ENCODE results near the gene NAPG. TPM values are rescaled to one million over a fixed set of nuclear protein-coding genes. Genes with fewer than 3 reads are reported as not detected.

Gene NAPG
- total RNA-seq, 1 experiment from 2014 or later = 28.0 TPM

GRCh38 chr18:10499230-10499629 is 26.6 kb upstream of the NAPG start:
- CTCF ChIA-PET = no interaction called here
- BruUV-seq (replicated peaks) = no TSS peak
- H3K4me1 ChIP-seq (ENCODE audit: control insufficient read depth in 1 of 2, insufficient read depth in 2 of 2, low read length in 2 of 2) = no peaks in the 10 kb centered on the region
- H3K4me3 ChIP-seq (replicated peaks in 1 of 2; ENCODE audit: low read depth in 1 of 2, low read length in 2 of 2) = no peak overlapping the region
- H3K9me2 ChIP-seq (ENCODE audit: insufficient read depth) = no peaks in the 10 kb centered on the region
- no peak overlapping the region for H3K4me2 ChIP-seq (ENCODE audit: low read length)
- intact Hi-C loops (cut with micrococcal nuclease) = no loop called here
- H3K27me3 ChIP-seq (ENCODE audit: insufficient read depth, low read length) = peaks cover 14% of the 10 kb centered on the region
- no peak for TF ChIP-seq RAD21 (IDR thresholded peaks at IDR 0.05; ENCODE audit: low read depth)
- no peak for TF ChIP-seq EGR1 (IDR thresholded peaks at IDR 0.05; ENCODE audit: low read depth)
- no peak for TF ChIP-seq ZNF274 (IDR thresholded peaks at IDR 0.05; ENCODE audit: low read depth, low read length)
- no peak for TF ChIP-seq POLR2AphosphoS5 (IDR thresholded peaks at IDR 0.05; ENCODE audit: low read depth, low read length)
- TF ChIP-seq CEBPB (IDR thresholded peaks at IDR 0.05; ENCODE audit: low read depth) = no peak
- TF ChIP-seq CBX3 (IDR thresholded peaks at IDR 0.05; ENCODE audit: low read depth) = no peak
- TF ChIP-seq, protein P1, sequence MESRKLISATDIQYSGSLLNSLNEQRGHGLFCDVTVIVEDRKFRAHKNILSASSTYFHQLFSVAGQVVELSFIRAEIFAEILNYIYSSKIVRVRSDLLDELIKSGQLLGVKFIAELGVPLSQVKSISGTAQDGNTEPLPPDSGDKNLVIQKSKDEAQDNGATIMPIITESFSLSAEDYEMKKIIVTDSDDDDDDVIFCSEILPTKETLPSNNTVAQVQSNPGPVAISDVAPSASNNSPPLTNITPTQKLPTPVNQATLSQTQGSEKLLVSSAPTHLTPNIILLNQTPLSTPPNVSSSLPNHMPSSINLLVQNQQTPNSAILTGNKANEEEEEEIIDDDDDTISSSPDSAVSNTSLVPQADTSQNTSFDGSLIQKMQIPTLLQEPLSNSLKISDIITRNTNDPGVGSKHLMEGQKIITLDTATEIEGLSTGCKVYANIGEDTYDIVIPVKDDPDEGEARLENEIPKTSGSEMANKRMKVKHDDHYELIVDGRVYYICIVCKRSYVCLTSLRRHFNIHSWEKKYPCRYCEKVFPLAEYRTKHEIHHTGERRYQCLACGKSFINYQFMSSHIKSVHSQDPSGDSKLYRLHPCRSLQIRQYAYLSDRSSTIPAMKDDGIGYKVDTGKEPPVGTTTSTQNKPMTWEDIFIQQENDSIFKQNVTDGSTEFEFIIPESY (IDR thresholded peaks at IDR 0.05; ENCODE audit: extremely low read depth, insufficient replicate concordance, low read length) = no peak
- TF ChIP-seq TCF7L2 (IDR thresholded peaks at IDR 0.05; ENCODE audit: borderline replicate concordance, extremely low read depth, insufficient read depth, insufficient read length) = no peak
- no peak for TF ChIP-seq SRF (IDR thresholded peaks at IDR 0.05; ENCODE audit: low read depth)
- TF ChIP-seq, protein P2, sequence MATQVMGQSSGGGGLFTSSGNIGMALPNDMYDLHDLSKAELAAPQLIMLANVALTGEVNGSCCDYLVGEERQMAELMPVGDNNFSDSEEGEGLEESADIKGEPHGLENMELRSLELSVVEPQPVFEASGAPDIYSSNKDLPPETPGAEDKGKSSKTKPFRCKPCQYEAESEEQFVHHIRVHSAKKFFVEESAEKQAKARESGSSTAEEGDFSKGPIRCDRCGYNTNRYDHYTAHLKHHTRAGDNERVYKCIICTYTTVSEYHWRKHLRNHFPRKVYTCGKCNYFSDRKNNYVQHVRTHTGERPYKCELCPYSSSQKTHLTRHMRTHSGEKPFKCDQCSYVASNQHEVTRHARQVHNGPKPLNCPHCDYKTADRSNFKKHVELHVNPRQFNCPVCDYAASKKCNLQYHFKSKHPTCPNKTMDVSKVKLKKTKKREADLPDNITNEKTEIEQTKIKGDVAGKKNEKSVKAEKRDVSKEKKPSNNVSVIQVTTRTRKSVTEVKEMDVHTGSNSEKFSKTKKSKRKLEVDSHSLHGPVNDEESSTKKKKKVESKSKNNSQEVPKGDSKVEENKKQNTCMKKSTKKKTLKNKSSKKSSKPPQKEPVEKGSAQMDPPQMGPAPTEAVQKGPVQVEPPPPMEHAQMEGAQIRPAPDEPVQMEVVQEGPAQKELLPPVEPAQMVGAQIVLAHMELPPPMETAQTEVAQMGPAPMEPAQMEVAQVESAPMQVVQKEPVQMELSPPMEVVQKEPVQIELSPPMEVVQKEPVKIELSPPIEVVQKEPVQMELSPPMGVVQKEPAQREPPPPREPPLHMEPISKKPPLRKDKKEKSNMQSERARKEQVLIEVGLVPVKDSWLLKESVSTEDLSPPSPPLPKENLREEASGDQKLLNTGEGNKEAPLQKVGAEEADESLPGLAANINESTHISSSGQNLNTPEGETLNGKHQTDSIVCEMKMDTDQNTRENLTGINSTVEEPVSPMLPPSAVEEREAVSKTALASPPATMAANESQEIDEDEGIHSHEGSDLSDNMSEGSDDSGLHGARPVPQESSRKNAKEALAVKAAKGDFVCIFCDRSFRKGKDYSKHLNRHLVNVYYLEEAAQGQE (IDR thresholded peaks at IDR 0.05; ENCODE audit: low read depth) = no peak
- TF ChIP-seq SIN3A (IDR thresholded peaks at IDR 0.05; ENCODE audit: low read depth) = no peak
- no peak for TF ChIP-seq SP1 (IDR thresholded peaks at IDR 0.05; ENCODE audit: low read depth)
- no peak for TF ChIP-seq FOSL1 (IDR thresholded peaks at IDR 0.05; ENCODE audit: low read depth)
- TF ChIP-seq, protein P3, sequence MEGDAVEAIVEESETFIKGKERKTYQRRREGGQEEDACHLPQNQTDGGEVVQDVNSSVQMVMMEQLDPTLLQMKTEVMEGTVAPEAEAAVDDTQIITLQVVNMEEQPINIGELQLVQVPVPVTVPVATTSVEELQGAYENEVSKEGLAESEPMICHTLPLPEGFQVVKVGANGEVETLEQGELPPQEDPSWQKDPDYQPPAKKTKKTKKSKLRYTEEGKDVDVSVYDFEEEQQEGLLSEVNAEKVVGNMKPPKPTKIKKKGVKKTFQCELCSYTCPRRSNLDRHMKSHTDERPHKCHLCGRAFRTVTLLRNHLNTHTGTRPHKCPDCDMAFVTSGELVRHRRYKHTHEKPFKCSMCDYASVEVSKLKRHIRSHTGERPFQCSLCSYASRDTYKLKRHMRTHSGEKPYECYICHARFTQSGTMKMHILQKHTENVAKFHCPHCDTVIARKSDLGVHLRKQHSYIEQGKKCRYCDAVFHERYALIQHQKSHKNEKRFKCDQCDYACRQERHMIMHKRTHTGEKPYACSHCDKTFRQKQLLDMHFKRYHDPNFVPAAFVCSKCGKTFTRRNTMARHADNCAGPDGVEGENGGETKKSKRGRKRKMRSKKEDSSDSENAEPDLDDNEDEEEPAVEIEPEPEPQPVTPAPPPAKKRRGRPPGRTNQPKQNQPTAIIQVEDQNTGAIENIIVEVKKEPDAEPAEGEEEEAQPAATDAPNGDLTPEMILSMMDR (IDR thresholded peaks at IDR 0.05 in 2 of 3, conservative IDR thresholded peaks at IDR 0.05 in 1 of 3; ENCODE audit: borderline replicate concordance in 1 of 3, insufficient read depth in 1 of 3, low read depth in 2 of 3, low read length in 2 of 3) = no peak
- TF ChIP-seq ZFX (IDR thresholded peaks at IDR 0.05) = no peak
- TF ChIP-seq EZH2phosphoT487 (IDR thresholded peaks at IDR 0.05; ENCODE audit: borderline replicate concordance) = no peak
- no peak for TF ChIP-seq EZH2 (IDR thresholded peaks at IDR 0.05)
- no peak for TF ChIP-seq ATF3 (IDR thresholded peaks at IDR 0.05)
- no peak for TF ChIP-seq YY1 (IDR thresholded peaks at IDR 0.05; ENCODE audit: extremely low read depth, insufficient replicate concordance, low read depth, low read length)
- H3K36me3 ChIP-seq (ENCODE audit: control insufficient read depth in 1 of 2, insufficient read depth in 2 of 2, low read length in 2 of 2) = no peaks in the 10 kb centered on the region
- DNase-seq (ENCODE audit: low read depth, low spot score) (no peak), ATAC-seq (no peak)
- POLR2A ChIA-PET = no interaction called here
- RAD21 ChIA-PET (ENCODE audit: low non-redundant PET in 1 of 2, low total read pairs in 2 of 2, uncharacterized antibody in 2 of 2, unreplicated experiment in 2 of 2) = no interaction called here
- no peaks in the 10 kb centered on the region for H4K20me1 ChIP-seq (ENCODE audit: insufficient read depth)
- H3K27ac ChIP-seq (ENCODE audit: low read depth, low read length) = no peak overlapping the region
- no peak overlapping the region for H3K9ac ChIP-seq (ENCODE audit: low read length)
- H2AFZ ChIP-seq (ENCODE audit: low read depth, low read length, poor library complexity, severe bottlenecking) = no peak overlapping the region
- H3K9me3 ChIP-seq (ENCODE audit: control insufficient read depth in 1 of 2, insufficient read depth in 1 of 2, low read depth in 1 of 2, low read length in 2 of 2) = no peaks in the 10 kb centered on the region; a peak in 1 of 4 replicates
- no peaks in the 10 kb centered on the region for H3K79me2 ChIP-seq (ENCODE audit: insufficient read depth, low read length)

All from HCT116 (cell line).